HEK293 (cell line): ENCODE data around the gene TEAD1.

Source experiments
- CTCF ChIA-PET: fragments of 350-600 bp; formaldehyde crosslinking; extraction: SDS; loops from one replicate; lab custom pipeline; 2021; ENCODE audit warnings: antibody characterized with exemption; lab: Yijun Ruan, JAX
- POLR2A ChIA-PET: fragments of 300-600 bp; formaldehyde crosslinking; extraction: SDS; loops from one replicate; lab custom pipeline; 2020; ENCODE audit warnings: antibody characterized with exemption, inconsistent platforms; lab: Yijun Ruan, JAX
- H3K27ac ChIP-seq: fragments of 200-500 bp; sonication (Bioruptor generic); 2 replicates; pipeline ENCODE4 v1.5.1; 2014; ENCODE audit warnings: low read depth, low read length, control low read depth, inconsistent platforms; ENCODE audit errors: extremely low read depth
- H3K36me3 ChIP-seq, 2 experiments: fragments of 200-500 bp in 1 of 2; sonication (Bioruptor generic) in 1 of 2; 1 replicate in 1 of 2; 2 replicates in 1 of 2; pipeline ENCODE4 v1.5.1; 2014 to 2017; ENCODE audit warnings: inconsistent platforms in 2 of 2, low read length in 2 of 2; ENCODE audit not compliant: control insufficient read depth in 2 of 2, insufficient read depth in 1 of 2
- H3K4me1 ChIP-seq: fragments of 200-500 bp; sonication (Bioruptor generic); 2 replicates; pipeline ENCODE4 v1.5.1; 2014; ENCODE audit warnings: mild to moderate bottlenecking, low read length, inconsistent platforms; ENCODE audit not compliant: control insufficient read depth, insufficient read depth
- H3K4me3 ChIP-seq: 2 replicates; pipeline ENCODE4 v1.5.1; 2011; ENCODE audit warnings: low read depth, mild to moderate bottlenecking, control low read depth, low read length, moderate library complexity
- H3K9me3 ChIP-seq: fragments of 200-500 bp; sonication (Bioruptor generic); 2 replicates; pipeline ENCODE4 v1.5.1; 2014; ENCODE audit warnings: low read depth, low read length, inconsistent platforms; ENCODE audit not compliant: control insufficient read depth, insufficient read depth
- GLI2 ChIP-seq: fragments of 450-650 bp; formaldehyde crosslinking; IDR thresholded peaks from 2 replicates; pipeline ENCODE4; 2017; ENCODE audit warnings: missing biosample characterization, missing genetic modification characterization, low read depth, borderline replicate concordance
- GLIS2 ChIP-seq: fragments of 450-650 bp; formaldehyde crosslinking; IDR thresholded peaks from 2 replicates; pipeline ENCODE4 v1.5.1; 2016; ENCODE audit warnings: missing biosample characterization, missing genetic modification characterization
- MEIS1 ChIP-seq: sonication (generic); formaldehyde crosslinking; IDR thresholded peaks from 2 replicates; pipeline ENCODE4 v1.8.1; 2022; ENCODE audit warnings: missing genetic modification reagents, mild to moderate bottlenecking, borderline replicate concordance
- MZF1 ChIP-seq: fragments of 450-650 bp; formaldehyde crosslinking; IDR thresholded peaks from 2 replicates; pipeline ENCODE4 v1.5.1; 2017; ENCODE audit warnings: missing biosample characterization, missing genetic modification characterization, borderline replicate concordance
- OSR2 ChIP-seq: fragments of 450-650 bp; formaldehyde crosslinking; IDR thresholded peaks from 2 replicates; pipeline ENCODE4 v1.5.1; 2016; ENCODE audit warnings: missing biosample characterization, missing genetic modification characterization
- PRDM1 ChIP-seq: fragments of 450-650 bp; formaldehyde crosslinking; IDR thresholded peaks from 2 replicates; pipeline ENCODE4; 2016; ENCODE audit warnings: missing biosample characterization, missing genetic modification characterization
- SP2 ChIP-seq: fragments of 450-650 bp; formaldehyde crosslinking; IDR thresholded peaks from 2 replicates; pipeline ENCODE4 v1.5.1; 2016; ENCODE audit warnings: missing biosample characterization, missing genetic modification characterization
- WT1 ChIP-seq: fragments of 450-650 bp; formaldehyde crosslinking; IDR thresholded peaks from 2 replicates; pipeline ENCODE4 v1.5.1; 2016; ENCODE audit warnings: missing biosample characterization, missing genetic modification characterization
- ZBTB1 ChIP-seq: fragments of 450-650 bp; formaldehyde crosslinking; IDR thresholded peaks from 2 replicates; pipeline ENCODE4 v1.5.1; 2016; ENCODE audit warnings: missing biosample characterization, missing genetic modification characterization
- ZBTB17 ChIP-seq: fragments of 450-650 bp; formaldehyde crosslinking; IDR thresholded peaks from 2 replicates; pipeline ENCODE4 v1.5.1; 2016; ENCODE audit warnings: missing biosample characterization, missing genetic modification characterization
- ZFP41 ChIP-seq: fragments of 450-650 bp; formaldehyde crosslinking; IDR thresholded peaks from 2 replicates; pipeline ENCODE4 v1.5.1; 2016; ENCODE audit warnings: missing biosample characterization, missing genetic modification characterization, borderline replicate concordance
- ZIC2 ChIP-seq: fragments of 450-650 bp; formaldehyde crosslinking; IDR thresholded peaks from 2 replicates; pipeline ENCODE4 v1.5.1; 2016; ENCODE audit warnings: missing biosample characterization, missing genetic modification characterization
- ZNF121 ChIP-seq: fragments of 450-650 bp; formaldehyde crosslinking; IDR thresholded peaks from 2 replicates; pipeline ENCODE4 v1.5.1; 2016; ENCODE audit warnings: missing biosample characterization, missing genetic modification characterization
- ZNF132 ChIP-seq: fragments of 450-650 bp; formaldehyde crosslinking; IDR thresholded peaks from 2 replicates; pipeline ENCODE4 v1.5.1; 2017; ENCODE audit warnings: missing biosample characterization, missing genetic modification characterization, borderline replicate concordance
- ZNF138 ChIP-seq: fragments of 450-650 bp; formaldehyde crosslinking; IDR thresholded peaks from 2 replicates; pipeline ENCODE4 v1.5.1; 2016; ENCODE audit warnings: missing biosample characterization, missing genetic modification characterization, borderline replicate concordance
- ZNF175 ChIP-seq: fragments of 450-650 bp; formaldehyde crosslinking; IDR thresholded peaks from 2 replicates; pipeline ENCODE4 v1.5.1; 2016; ENCODE audit warnings: missing biosample characterization, missing genetic modification characterization
- ZNF335 ChIP-seq: fragments of 450-650 bp; formaldehyde crosslinking; conservative IDR thresholded peaks from 2 replicates; pipeline ENCODE4 v1.5.1; 2016; ENCODE audit warnings: missing biosample characterization, missing genetic modification characterization
- ZNF366 ChIP-seq: fragments of 450-650 bp; formaldehyde crosslinking; conservative IDR thresholded peaks from 2 replicates; pipeline ENCODE4 v1.5.1; 2016; ENCODE audit warnings: missing biosample characterization, missing genetic modification characterization
- ZNF394 ChIP-seq: fragments of 450-650 bp; formaldehyde crosslinking; IDR thresholded peaks from 2 replicates; pipeline ENCODE4 v1.5.1; 2016; ENCODE audit warnings: missing biosample characterization, missing genetic modification characterization, mild to moderate bottlenecking, moderate library complexity, borderline replicate concordance
- ZNF549 ChIP-seq: fragments of 450-650 bp; IDR thresholded peaks from 2 replicates; pipeline ENCODE4 v1.5.1; 2018; ENCODE audit warnings: missing biosample characterization, missing genetic modification characterization, mild to moderate bottlenecking, inconsistent platforms, moderate library complexity
- ZNF571 ChIP-seq: fragments of 450-650 bp; formaldehyde crosslinking; IDR thresholded peaks from 2 replicates; pipeline ENCODE4 v1.5.0; 2017; ENCODE audit warnings: missing biosample characterization, missing genetic modification characterization
- ZNF596 ChIP-seq: fragments of 450-650 bp; IDR thresholded peaks from 2 replicates; pipeline ENCODE4 v1.5.0; 2018; ENCODE audit warnings: missing biosample characterization, mild to moderate bottlenecking, missing genetic modification characterization, moderate library complexity
- ZNF600 ChIP-seq: fragments of 450-650 bp; formaldehyde crosslinking; IDR thresholded peaks from 2 replicates; pipeline ENCODE4 v1.5.1; 2016; ENCODE audit warnings: missing biosample characterization, missing genetic modification characterization
- ZNF785 ChIP-seq: fragments of 450-650 bp; formaldehyde crosslinking; IDR thresholded peaks from 2 replicates; pipeline ENCODE4 v1.5.1; 2016; ENCODE audit warnings: missing biosample characterization, missing genetic modification characterization
- TF ChIP-seq, protein P1 (sequence below): fragments of 450-650 bp; formaldehyde crosslinking; IDR thresholded peaks from 2 replicates; pipeline ENCODE4 v1.5.1; 2016; ENCODE audit warnings: missing biosample characterization, missing genetic modification characterization
- TF ChIP-seq, protein P2 (sequence below): fragments of 450-650 bp; IDR thresholded peaks from 2 replicates; pipeline ENCODE4 v1.5.1; 2018; ENCODE audit warnings: missing biosample characterization, missing genetic modification characterization
- TF ChIP-seq, protein P3 (sequence below): fragments of 450-650 bp; formaldehyde crosslinking; IDR thresholded peaks from 2 replicates; pipeline ENCODE4 v1.5.1; 2016; ENCODE audit warnings: missing biosample characterization, missing genetic modification characterization
- TF ChIP-seq, protein P4 (sequence below): fragments of 450-650 bp; formaldehyde crosslinking; IDR thresholded peaks from 2 replicates; pipeline ENCODE4 v1.5.1; 2016; ENCODE audit warnings: missing biosample characterization, missing genetic modification characterization
- TF ChIP-seq, protein P5 (sequence below): fragments of 450-650 bp; formaldehyde crosslinking; IDR thresholded peaks from 2 replicates; pipeline ENCODE4 v1.5.1; 2017; ENCODE audit warnings: missing biosample characterization, missing genetic modification characterization

TEAD1 gene

DNA sequence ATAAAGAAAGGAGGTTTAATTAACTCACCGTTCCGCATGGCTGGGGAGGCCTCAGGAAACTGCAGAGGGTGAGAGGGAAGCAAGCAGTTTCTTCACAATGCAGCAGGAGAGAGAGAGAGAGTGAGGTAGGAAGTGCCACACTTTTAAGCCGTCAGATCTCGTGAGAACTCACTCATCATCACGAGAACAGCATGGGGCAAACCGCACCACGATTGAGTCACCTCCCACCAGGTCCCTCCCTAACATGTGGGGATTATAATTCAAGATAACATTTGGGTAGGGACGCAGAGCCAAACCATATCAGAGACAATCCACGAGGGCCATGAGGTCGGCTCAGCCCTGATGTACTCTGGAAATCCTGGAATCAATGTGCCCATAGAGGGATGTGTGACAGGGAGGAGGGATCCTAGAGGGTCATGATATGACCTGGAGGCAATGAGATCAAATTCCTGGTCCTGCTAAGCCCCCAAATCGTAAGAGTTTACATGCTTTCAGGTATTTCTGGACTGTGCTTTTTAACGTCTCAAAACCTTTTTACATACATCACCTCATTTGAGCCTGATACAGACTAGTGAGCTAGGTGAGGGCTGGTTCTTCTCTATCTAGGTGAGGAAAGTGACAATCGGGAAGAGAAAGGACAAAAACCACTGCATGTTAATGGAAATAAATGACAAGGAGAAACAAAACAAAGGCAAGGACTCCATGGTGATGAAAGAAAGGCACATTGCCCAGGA, 315.4 kb downstream of the TEAD1 start:
- Histone ChIP-seq H3K4me1 (no peaks in the 10 kb centered on the region), H3K9me3 (no peaks in the 10 kb centered on the region), H3K36me3 (no peaks in the 10 kb centered on the region), H3K4me3 (peak overlapping the region; percentile 19), H3K27ac (no peak overlapping the region)
- CTCF ChIA-PET = no interaction called here
- POLR2A ChIA-PET = no interaction called here
- TF ChIP-seq, protein P1, sequence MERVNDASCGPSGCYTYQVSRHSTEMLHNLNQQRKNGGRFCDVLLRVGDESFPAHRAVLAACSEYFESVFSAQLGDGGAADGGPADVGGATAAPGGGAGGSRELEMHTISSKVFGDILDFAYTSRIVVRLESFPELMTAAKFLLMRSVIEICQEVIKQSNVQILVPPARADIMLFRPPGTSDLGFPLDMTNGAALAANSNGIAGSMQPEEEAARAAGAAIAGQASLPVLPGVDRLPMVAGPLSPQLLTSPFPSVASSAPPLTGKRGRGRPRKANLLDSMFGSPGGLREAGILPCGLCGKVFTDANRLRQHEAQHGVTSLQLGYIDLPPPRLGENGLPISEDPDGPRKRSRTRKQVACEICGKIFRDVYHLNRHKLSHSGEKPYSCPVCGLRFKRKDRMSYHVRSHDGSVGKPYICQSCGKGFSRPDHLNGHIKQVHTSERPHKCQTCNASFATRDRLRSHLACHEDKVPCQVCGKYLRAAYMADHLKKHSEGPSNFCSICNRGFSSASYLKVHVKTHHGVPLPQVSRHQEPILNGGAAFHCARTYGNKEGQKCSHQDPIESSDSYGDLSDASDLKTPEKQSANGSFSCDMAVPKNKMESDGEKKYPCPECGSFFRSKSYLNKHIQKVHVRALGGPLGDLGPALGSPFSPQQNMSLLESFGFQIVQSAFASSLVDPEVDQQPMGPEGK (tag by site-specific recombination) = peak; percentile 29; the same call in 1 of the 2 replicates
- TF ChIP-seq ZNF394 (tag by site-specific recombination) = peak; percentile 28; the same call in 1 of the 2 replicates
- no peak for TF ChIP-seq OSR2 (tag by site-specific recombination)
- no peak for TF ChIP-seq GLI2
- peak; percentile 96 for TF ChIP-seq MZF1 (tag by site-specific recombination)
- no peak for TF ChIP-seq ZFP41 (tag by site-specific recombination)
- TF ChIP-seq ZNF175 (tag by site-specific recombination) = no peak
- no peak for TF ChIP-seq ZNF785
- TF ChIP-seq ZNF571 (tag by site-specific recombination) = no peak
- TF ChIP-seq ZNF335 = peak; percentile 48
- TF ChIP-seq, protein P2, sequence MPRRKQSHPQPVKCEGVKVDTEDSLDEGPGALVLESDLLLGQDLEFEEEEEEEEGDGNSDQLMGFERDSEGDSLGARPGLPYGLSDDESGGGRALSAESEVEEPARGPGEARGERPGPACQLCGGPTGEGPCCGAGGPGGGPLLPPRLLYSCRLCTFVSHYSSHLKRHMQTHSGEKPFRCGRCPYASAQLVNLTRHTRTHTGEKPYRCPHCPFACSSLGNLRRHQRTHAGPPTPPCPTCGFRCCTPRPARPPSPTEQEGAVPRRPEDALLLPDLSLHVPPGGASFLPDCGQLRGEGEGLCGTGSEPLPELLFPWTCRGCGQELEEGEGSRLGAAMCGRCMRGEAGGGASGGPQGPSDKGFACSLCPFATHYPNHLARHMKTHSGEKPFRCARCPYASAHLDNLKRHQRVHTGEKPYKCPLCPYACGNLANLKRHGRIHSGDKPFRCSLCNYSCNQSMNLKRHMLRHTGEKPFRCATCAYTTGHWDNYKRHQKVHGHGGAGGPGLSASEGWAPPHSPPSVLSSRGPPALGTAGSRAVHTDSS (tag by site-specific recombination) = peak; percentile 53
- TF ChIP-seq ZNF596 (tag by site-specific recombination) = 0 out of 2 replicates have a peak, but pooled peaks have one; percentile 12
- no peak for TF ChIP-seq ZNF121 (tag by site-specific recombination)
- no peak for TF ChIP-seq ZNF132 (tag by site-specific recombination)
- TF ChIP-seq ZBTB17 (tag by site-specific recombination) = 0 out of 2 replicates have a peak, but pooled peaks have one; percentile 40
- TF ChIP-seq, protein P3, sequence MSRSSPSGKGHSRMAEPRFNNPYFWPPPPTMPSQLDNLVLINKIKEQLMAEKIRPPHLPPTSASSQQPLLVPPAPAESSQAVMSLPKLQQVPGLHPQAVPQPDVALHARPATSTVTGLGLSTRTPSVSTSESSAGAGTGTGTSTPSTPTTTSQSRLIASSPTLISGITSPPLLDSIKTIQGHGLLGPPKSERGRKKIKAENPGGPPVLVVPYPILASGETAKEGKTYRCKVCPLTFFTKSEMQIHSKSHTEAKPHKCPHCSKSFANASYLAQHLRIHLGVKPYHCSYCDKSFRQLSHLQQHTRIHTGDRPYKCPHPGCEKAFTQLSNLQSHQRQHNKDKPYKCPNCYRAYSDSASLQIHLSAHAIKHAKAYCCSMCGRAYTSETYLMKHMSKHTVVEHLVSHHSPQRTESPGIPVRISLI (tag by site-specific recombination) = peak; percentile 26; the same call in 1 of the 2 replicates
- TF ChIP-seq ZIC2 = 0 out of 2 replicates have a peak, but pooled peaks have one; percentile 14
- TF ChIP-seq ZNF600 (tag by site-specific recombination) = no peak
- TF ChIP-seq, protein P4, sequence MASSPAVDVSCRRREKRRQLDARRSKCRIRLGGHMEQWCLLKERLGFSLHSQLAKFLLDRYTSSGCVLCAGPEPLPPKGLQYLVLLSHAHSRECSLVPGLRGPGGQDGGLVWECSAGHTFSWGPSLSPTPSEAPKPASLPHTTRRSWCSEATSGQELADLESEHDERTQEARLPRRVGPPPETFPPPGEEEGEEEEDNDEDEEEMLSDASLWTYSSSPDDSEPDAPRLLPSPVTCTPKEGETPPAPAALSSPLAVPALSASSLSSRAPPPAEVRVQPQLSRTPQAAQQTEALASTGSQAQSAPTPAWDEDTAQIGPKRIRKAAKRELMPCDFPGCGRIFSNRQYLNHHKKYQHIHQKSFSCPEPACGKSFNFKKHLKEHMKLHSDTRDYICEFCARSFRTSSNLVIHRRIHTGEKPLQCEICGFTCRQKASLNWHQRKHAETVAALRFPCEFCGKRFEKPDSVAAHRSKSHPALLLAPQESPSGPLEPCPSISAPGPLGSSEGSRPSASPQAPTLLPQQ = 0 out of 2 replicates have a peak, but pooled peaks have one; percentile 15
- TF ChIP-seq, protein P5, sequence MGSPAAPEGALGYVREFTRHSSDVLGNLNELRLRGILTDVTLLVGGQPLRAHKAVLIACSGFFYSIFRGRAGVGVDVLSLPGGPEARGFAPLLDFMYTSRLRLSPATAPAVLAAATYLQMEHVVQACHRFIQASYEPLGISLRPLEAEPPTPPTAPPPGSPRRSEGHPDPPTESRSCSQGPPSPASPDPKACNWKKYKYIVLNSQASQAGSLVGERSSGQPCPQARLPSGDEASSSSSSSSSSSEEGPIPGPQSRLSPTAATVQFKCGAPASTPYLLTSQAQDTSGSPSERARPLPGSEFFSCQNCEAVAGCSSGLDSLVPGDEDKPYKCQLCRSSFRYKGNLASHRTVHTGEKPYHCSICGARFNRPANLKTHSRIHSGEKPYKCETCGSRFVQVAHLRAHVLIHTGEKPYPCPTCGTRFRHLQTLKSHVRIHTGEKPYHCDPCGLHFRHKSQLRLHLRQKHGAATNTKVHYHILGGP (tag by site-specific recombination) = no peak
- peak; percentile 23; the same call in 1 of the 2 replicates for TF ChIP-seq GLIS2 (tag by site-specific recombination)
- TF ChIP-seq ZNF366 = peak; percentile 78
- TF ChIP-seq WT1 (tag by site-specific recombination) = peak; percentile 86
- peak; percentile 27 for TF ChIP-seq SP2 (tag by site-specific recombination)
- peak; percentile 26; the same call in 1 of the 2 replicates for TF ChIP-seq PRDM1
- no peak for TF ChIP-seq ZNF138
- TF ChIP-seq ZNF549 (tag by site-specific recombination) = no peak
- TF ChIP-seq ZBTB1 (tag by site-specific recombination) = no peak
- no peak for TF ChIP-seq MEIS1 (CRISPR knock-in tag)
